Esophagus muscularis mucosa (tissue), 4 donors: Measurements from ENCODE around the gene SYPL2. TPM values are rescaled to one million over a fixed set of nuclear protein-coding genes. Genes with fewer than 3 reads are reported as not detected.

ENCODE experiments used
- DNase-seq: peaks from one replicate; pipeline ENCODE4 v3.0.0-alpha.2; 2017; ENCODE audit errors: extremely low spot score
- H3K27ac ChIP-seq, 4 donors: fragments of 200-600 bp; sonication (generic); replicated peaks in 1 of 4; 1 replicate in 3 of 4; 2 replicates in 1 of 4; pipeline ENCODE4 v1.5.1; 2016 to 2019; ENCODE audit warnings: mild to moderate bottlenecking in 1 of 4
- H3K27me3 ChIP-seq, 4 donors: fragments of 200-600 bp; sonication (generic); one replicate each; pipeline versions ENCODE4 v1.5.1 to v1.6.0; 2016 to 2019
- H3K36me3 ChIP-seq, 4 donors: fragments of 200-600 bp; sonication (generic); one replicate each; pipeline ENCODE4 v1.5.1; 2016 to 2019
- H3K4me1 ChIP-seq, 4 donors: fragments of 200-600 bp; sonication (generic); one replicate each; pipeline ENCODE4 v1.5.1; 2016 to 2019
- H3K4me3 ChIP-seq, 4 donors: fragments of 200-600 bp; sonication (generic); 1 replicate in 2 of 4; 2 replicates in 2 of 4; pipeline ENCODE4 v1.5.1; 2016 to 2019; ENCODE audit warnings: mild to moderate bottlenecking in 4 of 4, moderate library complexity in 1 of 4
- H3K9me3 ChIP-seq, 4 donors: fragments of 200-600 bp; sonication (generic); 1 replicate in 3 of 4; 2 replicates in 1 of 4; pipeline ENCODE4 v1.5.1; 2016 to 2019
- EP300 ChIP-seq: sonication (generic); formaldehyde crosslinking; IDR thresholded peaks from one replicate; pipeline ENCODE4 v1.6.1; 2017; ENCODE audit warnings: antibody characterized with exemption
- POLR2A ChIP-seq: fragments of 450-650 bp; IDR thresholded peaks from one replicate; pipeline ENCODE4 v1.6.1; 2017; ENCODE audit warnings: antibody characterized with exemption, moderate library complexity, mild to moderate bottlenecking, low read depth
- POLR2AphosphoS5 ChIP-seq, 2 donors: sonication (generic); formaldehyde crosslinking; IDR thresholded peaks; one replicate each; pipeline ENCODE4 v1.6.1; 2017; ENCODE audit warnings: antibody characterized with exemption in 2 of 2
- WGBS: methylation state at CpG from one replicate; pipeline ENCODE4 v1.1.5; 2018; 5-methylcytosine and 5-hydroxymethylcytosine counted together
- intact Hi-C: fragments of 100-400 bp; cut with DNase I; formaldehyde crosslinking; loops from one replicate; pipeline ENCODE4 v1.15.1; 2023
- total RNA-seq, 4 donors: library from RNA; depleted of rRNA; stranded (reverse); fragments of >200 nt; gene quantifications; one replicate each; pipeline versions ENCODE4 v1.1.0 to v1.2.1, GENCODE V29; 2016
- TF ChIP-seq, protein P1 (sequence below), 3 experiments: fragments of 200-600 bp in 2 of 3; fragments of 450-650 bp in 1 of 3; sonication (generic) in 2 of 3; IDR thresholded peaks; one replicate each; pipeline ENCODE4 v1.5.1; 2017 to 2019; ENCODE audit warnings: antibody characterized with exemption in 3 of 3, mild to moderate bottlenecking in 2 of 3, moderate library complexity in 1 of 3

The SYPL2 gene
- total RNA-seq, 4 donors from 2014 or later: 2.7 to 8.0 (median 4.6) TPM

DNA sequence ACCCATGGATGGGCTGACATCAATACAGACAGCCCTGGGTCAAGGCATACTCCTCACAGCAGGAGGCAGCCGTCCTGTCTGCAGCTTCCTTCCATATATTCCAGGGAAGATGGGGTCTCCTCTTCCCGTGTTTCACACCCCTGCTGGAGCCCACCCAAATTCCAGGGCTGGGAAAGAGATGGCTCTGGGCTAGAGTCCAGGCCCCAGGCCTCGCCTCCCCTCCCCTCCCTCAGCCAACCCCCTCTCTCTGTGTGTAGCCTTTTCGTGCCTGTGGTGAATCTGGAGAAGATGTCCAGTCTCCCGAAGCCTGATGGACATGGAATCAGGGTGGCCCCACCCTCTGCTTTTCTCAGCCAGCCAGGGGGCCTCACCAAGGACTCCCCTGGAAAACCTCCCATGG lies 20.9 kb downstream of the SYPL2 start:
- H3K4me1 ChIP-seq: peaks cover 22 to 36% (median 32%) of the 10 kb centered on the region in 4 donors
- peaks cover 0 to 36% (median 26%) of the 10 kb centered on the region in 4 donors for H3K36me3 ChIP-seq
- no peaks in the 10 kb centered on the region for H3K27me3 ChIP-seq
- no peak overlapping the region for H3K27ac ChIP-seq
- intact Hi-C loops: no loop called here
- DNase-seq: no peak
- no peak overlapping the region for H3K4me3 ChIP-seq
- H3K9me3 ChIP-seq: no peaks in the 10 kb centered on the region
- WGBS: 57% methylated on average over 5 of the region's 5 CpGs
- no peak for TF ChIP-seq EP300
- no peak for TF ChIP-seq POLR2A
- TF ChIP-seq POLR2AphosphoS5 (IDR thresholded peaks at IDR 0.05): no peak
- TF ChIP-seq, protein P1, sequence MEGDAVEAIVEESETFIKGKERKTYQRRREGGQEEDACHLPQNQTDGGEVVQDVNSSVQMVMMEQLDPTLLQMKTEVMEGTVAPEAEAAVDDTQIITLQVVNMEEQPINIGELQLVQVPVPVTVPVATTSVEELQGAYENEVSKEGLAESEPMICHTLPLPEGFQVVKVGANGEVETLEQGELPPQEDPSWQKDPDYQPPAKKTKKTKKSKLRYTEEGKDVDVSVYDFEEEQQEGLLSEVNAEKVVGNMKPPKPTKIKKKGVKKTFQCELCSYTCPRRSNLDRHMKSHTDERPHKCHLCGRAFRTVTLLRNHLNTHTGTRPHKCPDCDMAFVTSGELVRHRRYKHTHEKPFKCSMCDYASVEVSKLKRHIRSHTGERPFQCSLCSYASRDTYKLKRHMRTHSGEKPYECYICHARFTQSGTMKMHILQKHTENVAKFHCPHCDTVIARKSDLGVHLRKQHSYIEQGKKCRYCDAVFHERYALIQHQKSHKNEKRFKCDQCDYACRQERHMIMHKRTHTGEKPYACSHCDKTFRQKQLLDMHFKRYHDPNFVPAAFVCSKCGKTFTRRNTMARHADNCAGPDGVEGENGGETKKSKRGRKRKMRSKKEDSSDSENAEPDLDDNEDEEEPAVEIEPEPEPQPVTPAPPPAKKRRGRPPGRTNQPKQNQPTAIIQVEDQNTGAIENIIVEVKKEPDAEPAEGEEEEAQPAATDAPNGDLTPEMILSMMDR (IDR thresholded peaks at IDR 0.05): no peak

DNA sequence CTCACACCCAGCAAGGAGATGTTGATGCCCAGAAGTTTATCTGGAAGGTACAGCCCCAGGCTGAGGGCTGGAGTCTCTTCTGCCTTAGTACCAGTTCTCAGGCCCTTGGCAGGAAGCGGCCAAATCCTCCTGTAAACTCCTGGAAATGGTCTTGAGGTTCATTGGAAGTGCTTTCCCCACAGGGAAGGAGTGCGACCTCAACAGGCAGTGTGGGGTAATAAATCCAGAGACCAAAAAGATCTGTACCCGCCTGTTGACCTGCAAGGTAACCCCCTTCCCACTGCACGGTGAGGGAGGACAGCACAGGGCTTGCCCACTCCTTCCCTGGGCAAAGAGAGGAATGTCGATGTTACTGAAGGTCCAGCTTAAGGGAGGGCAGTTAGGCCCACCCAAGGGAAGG lies 21.9 kb downstream of the SYPL2 start:
- peaks cover 20 to 32% (median 27%) of the 10 kb centered on the region in 4 donors for H3K4me1 ChIP-seq
- intact Hi-C loops: no loop called here
- 88% methylated on average over 5 of the region's 5 CpGs for WGBS
- TF ChIP-seq, protein P1 (IDR thresholded peaks at IDR 0.05): no peak
- TF ChIP-seq POLR2AphosphoS5 (IDR thresholded peaks at IDR 0.05) (no peak), EP300 (no peak), POLR2A (no peak)
- H3K9me3 ChIP-seq: no peaks in the 10 kb centered on the region
- no peak overlapping the region for H3K4me3 ChIP-seq
- no peak for DNase-seq
- no peaks in the 10 kb centered on the region for H3K27me3 ChIP-seq
- H3K27ac ChIP-seq: no peak overlapping the region
- H3K36me3 ChIP-seq: peaks cover 0 to 36% (median 26%) of the 10 kb centered on the region in 4 donors

DNA sequence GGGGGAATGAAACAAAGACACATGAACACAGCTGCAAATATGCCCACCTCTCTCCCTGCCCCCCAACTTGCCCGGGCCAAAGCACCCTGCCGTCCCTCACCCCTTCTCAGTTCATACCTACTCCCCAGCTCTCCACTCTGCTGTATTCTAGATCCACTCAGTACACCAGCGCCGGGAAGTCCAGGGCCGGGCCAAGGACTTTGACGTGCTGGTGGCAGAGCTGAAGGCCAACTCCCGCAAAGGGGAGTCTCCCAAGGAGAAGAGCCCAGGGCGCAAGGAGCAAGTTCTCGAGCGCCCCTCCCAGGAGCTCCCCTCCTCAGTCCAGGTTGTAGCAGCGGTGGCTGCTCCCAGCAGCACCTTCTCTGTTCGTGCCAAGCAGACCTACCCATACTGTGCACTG lies 22.4 kb downstream of the SYPL2 start:
- intact Hi-C loops: no loop called here
- TF ChIP-seq, protein P1 (IDR thresholded peaks at IDR 0.05): no peak
- no peak for TF ChIP-seq EP300
- TF ChIP-seq POLR2A: no peak
- TF ChIP-seq POLR2AphosphoS5 (IDR thresholded peaks at IDR 0.05): no peak
- 85% methylated on average over 4 of the region's 12 CpGs for WGBS
- Histone ChIP-seq H3K4me1 (peaks cover 22 to 34% (median 28%) of the 10 kb centered on the region in 4 donors), H3K27me3 (no peaks in the 10 kb centered on the region), H3K4me3 (no peak overlapping the region), H3K27ac (no peak overlapping the region), H3K36me3 (peaks cover 0 to 36% (median 26%) of the 10 kb centered on the region in 4 donors), H3K9me3 (no peaks in the 10 kb centered on the region)
- DNase-seq: no peak

DNA sequence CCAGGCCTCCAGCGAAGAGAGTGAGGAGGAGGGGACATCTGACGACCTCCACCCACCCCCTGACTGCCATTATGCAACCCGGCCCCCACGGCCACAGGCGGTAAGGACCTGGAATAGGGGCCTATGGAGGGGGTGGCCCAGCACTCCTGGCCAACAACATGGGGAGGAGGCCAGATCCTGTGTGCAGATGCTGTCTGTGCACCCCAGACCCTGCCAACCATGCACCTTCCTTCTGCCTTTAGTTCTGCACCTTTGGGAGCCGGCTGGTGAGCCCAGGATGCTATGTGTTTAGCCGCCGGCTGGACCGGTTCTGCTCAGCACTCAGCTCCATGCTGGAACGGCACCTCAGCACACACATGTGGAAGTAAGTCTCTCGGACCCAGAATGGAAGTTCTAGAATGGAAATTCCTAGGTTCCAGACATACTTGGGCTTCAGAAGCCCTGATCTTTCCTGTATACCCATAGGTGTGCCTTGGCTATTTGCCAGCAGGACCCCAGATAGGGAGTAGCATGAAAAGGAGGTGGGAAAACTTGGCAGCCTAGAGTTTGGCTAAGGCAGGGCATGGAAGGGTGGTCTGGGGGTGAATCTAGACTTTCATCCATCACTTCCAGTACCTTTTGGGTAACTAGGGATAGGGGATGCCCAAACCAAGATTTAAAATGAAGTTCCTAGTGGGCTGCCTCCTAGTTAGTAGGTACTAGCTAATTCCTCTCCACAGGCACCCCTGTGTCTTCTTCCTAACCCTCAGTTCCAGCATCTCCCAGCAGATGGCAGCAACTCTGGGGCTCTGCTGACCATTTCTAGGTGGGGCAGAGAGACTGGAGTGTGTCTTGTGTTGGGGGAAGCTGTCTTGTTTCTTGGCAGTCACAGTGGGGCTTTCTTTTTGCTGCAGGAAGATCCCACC lies 23.9 kb downstream of the SYPL2 start:
- no peak overlapping the region for H3K4me3 ChIP-seq
- WGBS: 82% methylated on average over 11 of the region's 11 CpGs
- intact Hi-C loops: loop anchor here (2.0 kb wide), 1 partner anchor 43 kb away; no protein-coding TSS in a partner anchor
- H3K9me3 ChIP-seq: no peaks in the 10 kb centered on the region
- no peak for DNase-seq
- TF ChIP-seq, protein P1 (IDR thresholded peaks at IDR 0.05): peak; percentile 77 to 90 (median 77)
- no peak for TF ChIP-seq EP300
- no peaks in the 10 kb centered on the region for H3K27me3 ChIP-seq
- H3K36me3 ChIP-seq: peaks cover 0 to 36% (median 26%) of the 10 kb centered on the region in 4 donors
- H3K27ac ChIP-seq: no peak overlapping the region
- peaks cover 22 to 35% (median 27%) of the 10 kb centered on the region in 4 donors for H3K4me1 ChIP-seq
